RKO (cell line): ENCODE measurements around the gene TMEM100.

Source experiments
- DNase-seq: peaks from one replicate; pipeline ENCODE4 v3.0.0-alpha.2; 2016; ENCODE audit warnings: low spot score

TMEM100 gene

GRCh38 chr17:55722742-55723487 is at the start of gene TMEM100:
TSS of gene TMEM100 (minus strand) at chr17:55722864. CDS start at chr17:55721070, 1,794 bp downstream.
- no peak for DNase-seq

GRCh38 chr17:55772086-55772485 is 49.4 kb upstream of the TMEM100 start:
- no peak for DNase-seq

GRCh38 chr17:55770196-55770870 is 47.7 kb upstream of the TMEM100 start:
- DNase-seq = peak; percentile 74

- peak; percentile 28 for DNase-seq
Measured at GRCh38 chr17:55769625-55770000, 46.9 kb upstream of the TMEM100 start.

- no peak for DNase-seq
Measured at GRCh38 chr17:55768936-55769624, 46.4 kb upstream of the TMEM100 start.

GRCh38 chr17:55765472-55765871 is 42.8 kb upstream of the TMEM100 start:
- DNase-seq = no peak

GRCh38 chr17:55764610-55765009 is 41.9 kb upstream of the TMEM100 start:
- no peak for DNase-seq

GRCh38 chr17:55763856-55764255 is 41.2 kb upstream of the TMEM100 start:
- no peak for DNase-seq

GRCh38 chr17:55762086-55762858 is 39.6 kb upstream of the TMEM100 start:
- no peak for DNase-seq

- no peak for DNase-seq
Measured at GRCh38 chr17:55760643-55761355, 38.1 kb upstream of the TMEM100 start.

GRCh38 chr17:55758171-55758570 is 35.5 kb upstream of the TMEM100 start:
- no peak for DNase-seq

- no peak for DNase-seq
Measured at GRCh38 chr17:55757659-55758058, 35.0 kb upstream of the TMEM100 start.

GRCh38 chr17:55756689-55757088 is 34.0 kb upstream of the TMEM100 start:
- DNase-seq = no peak

GRCh38 chr17:55751720-55752250 is 29.1 kb upstream of the TMEM100 start:
- no peak for DNase-seq

GRCh38 chr17:55750750-55751657 is 28.3 kb upstream of the TMEM100 start, which contains the start of gene PCTP:
TSS of gene PCTP (plus strand) at chr17:55751051. CDS start at chr17:55751104, 53 bp downstream.
- peak; percentile 92 for DNase-seq

GRCh38 chr17:55749985-55750384 is 27.3 kb upstream of the TMEM100 start:
- no peak for DNase-seq

GRCh38 chr17:55748841-55749240 is 26.2 kb upstream of the TMEM100 start:
- DNase-seq = no peak

- DNase-seq = no peak
Measured at GRCh38 chr17:55747209-55747608, 24.5 kb upstream of the TMEM100 start.

- DNase-seq = no peak
Measured at GRCh38 chr17:55746466-55746865, 23.8 kb upstream of the TMEM100 start.

GRCh38 chr17:55745258-55745657 is 22.6 kb upstream of the TMEM100 start:
- DNase-seq = no peak
